ENCODE results near the gene SLC25A42. TPM values are rescaled to one million over a fixed set of nuclear protein-coding genes. Genes with fewer than 3 reads are reported as not detected.

Gene SLC25A42
- total and polyA plus RNA-seq, 10 donors = 9.7 to 25.3 (median 16.6) TPM

DNA sequence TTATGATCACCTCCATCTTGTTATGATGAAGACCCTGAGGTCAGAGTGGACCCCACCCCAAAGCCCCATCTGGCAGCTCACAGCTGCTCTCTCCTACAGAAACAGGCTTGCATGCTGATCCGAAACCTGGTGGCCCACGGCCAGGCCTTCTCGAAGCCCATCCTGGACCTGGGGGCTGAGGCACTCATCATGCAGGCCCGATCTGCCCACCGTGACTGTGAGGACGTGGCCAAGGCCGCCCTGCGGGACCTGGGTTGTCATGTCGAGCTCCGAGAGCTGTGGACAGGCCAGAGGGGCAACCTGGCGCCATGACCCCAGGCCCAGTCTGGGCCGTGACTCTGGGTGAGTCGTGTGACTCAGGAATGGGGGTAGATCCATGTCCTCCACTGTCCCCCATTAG, 6.5 kb upstream of the SLC25A42 start:
- no peaks in the 10 kb centered on the region for H3K9me3 ChIP-seq
- 89 to 94% (median 93%) methylated on average over 7 to 13 of the region's 13 CpGs for WGBS, 5 donors
- no peak overlapping the region for H3K27ac ChIP-seq
- no peaks in the 10 kb centered on the region for H3K4me1 ChIP-seq
- no peaks in the 10 kb centered on the region for H3K27me3 ChIP-seq (replicated peaks in 1 of 7)
- peaks cover 0 to 88% (median 47%) of the 10 kb centered on the region in 6 donors for H3K36me3 ChIP-seq
- no peak overlapping the region for H3K4me3 ChIP-seq
- intact Hi-C loops (cut with DNase I; ENCODE audit: low total_unique reads) = no loop called here
- no peak for DNase-seq
- TF ChIP-seq POLR2AphosphoS5 (IDR thresholded peaks at IDR 0.05) (peak in 1 of 3 donors; percentile 20), POLR2A (IDR thresholded peaks at IDR 0.05) (no peak)

DNA sequence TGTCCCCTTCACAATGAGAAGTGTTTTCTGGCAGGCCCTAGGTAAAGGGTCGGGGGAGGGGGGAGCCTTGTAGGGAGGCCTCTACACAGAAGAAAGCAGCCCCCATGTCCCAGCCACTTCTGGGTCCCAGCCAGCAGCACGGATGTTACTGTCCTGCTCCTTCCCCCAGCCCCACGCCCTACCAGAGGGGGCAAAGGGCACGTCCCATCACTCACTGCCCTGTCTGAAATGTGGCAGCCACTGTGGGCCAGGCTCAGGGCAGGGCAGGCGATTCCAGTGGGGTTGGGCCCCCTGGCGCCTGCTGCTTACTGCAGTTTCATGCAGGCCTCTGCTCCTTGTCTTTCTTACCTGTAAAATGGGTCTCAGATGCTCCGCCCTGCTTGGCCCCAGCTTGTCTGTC, 6.1 kb upstream of the SLC25A42 start:
- DNase-seq = no peak
- H3K27ac ChIP-seq = no peak overlapping the region
- intact Hi-C loops (cut with DNase I; ENCODE audit: low total_unique reads) = no loop called here
- no peaks in the 10 kb centered on the region for H3K9me3 ChIP-seq
- H3K4me3 ChIP-seq = no peak overlapping the region
- TF ChIP-seq POLR2AphosphoS5 (IDR thresholded peaks at IDR 0.05) = no peak
- TF ChIP-seq, protein P1, sequence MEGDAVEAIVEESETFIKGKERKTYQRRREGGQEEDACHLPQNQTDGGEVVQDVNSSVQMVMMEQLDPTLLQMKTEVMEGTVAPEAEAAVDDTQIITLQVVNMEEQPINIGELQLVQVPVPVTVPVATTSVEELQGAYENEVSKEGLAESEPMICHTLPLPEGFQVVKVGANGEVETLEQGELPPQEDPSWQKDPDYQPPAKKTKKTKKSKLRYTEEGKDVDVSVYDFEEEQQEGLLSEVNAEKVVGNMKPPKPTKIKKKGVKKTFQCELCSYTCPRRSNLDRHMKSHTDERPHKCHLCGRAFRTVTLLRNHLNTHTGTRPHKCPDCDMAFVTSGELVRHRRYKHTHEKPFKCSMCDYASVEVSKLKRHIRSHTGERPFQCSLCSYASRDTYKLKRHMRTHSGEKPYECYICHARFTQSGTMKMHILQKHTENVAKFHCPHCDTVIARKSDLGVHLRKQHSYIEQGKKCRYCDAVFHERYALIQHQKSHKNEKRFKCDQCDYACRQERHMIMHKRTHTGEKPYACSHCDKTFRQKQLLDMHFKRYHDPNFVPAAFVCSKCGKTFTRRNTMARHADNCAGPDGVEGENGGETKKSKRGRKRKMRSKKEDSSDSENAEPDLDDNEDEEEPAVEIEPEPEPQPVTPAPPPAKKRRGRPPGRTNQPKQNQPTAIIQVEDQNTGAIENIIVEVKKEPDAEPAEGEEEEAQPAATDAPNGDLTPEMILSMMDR (IDR thresholded peaks at IDR 0.05 in 8 of 11, conservative IDR thresholded peaks at IDR 0.05 in 3 of 11) = no peak
- TF ChIP-seq POLR2A (IDR thresholded peaks at IDR 0.05) = no peak
- 83 to 98% (median 84%) methylated on average over 4 to 7 of the region's 7 CpGs for WGBS, 5 donors
- peaks cover 0 to 4% (median 2%) of the 10 kb centered on the region in 6 donors for H3K4me1 ChIP-seq
- no peaks in the 10 kb centered on the region for H3K27me3 ChIP-seq (replicated peaks in 1 of 7)
- peaks cover 0 to 84% (median 43%) of the 10 kb centered on the region in 6 donors for H3K36me3 ChIP-seq

DNA sequence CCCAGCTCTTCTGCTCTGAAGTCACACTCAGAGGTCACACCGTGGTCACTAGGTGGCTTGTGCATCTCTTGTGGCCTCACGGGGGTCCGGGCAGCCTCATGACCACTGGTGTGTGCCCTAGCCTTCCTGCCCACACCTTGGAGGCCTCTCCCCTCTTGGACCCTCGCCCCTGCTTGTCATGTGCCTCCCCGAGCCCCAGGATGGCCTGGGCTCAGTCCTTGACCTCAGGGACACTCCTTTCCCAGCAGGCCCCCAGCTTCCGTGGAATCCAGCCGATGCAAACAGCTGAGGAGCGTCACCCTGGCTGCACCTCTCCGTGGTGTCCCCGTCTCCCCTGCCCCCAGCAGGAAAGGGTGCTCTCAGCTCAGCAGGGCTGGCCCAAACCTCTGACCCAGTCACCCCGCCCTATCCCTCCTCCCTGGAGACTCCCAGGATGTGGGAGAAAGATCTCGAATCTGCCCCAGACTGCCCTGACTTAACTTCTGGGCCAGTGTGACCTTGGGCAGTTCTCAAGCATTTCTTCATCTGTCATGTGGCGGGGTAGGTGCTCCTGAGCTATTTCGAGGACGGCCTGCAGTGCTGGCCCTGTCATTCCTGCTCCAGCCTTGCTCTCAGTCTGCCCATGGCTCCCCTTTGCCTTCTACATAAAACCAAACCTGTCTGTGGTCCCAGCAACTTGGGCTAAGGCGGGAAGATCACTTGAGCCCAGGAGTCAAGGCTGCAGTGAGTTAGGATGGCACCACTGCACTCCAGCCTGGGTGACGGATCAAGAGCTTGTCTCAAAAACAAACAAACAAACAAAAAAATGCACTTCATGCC, 4.6 kb upstream of the SLC25A42 start:
- no peak overlapping the region for H3K27ac ChIP-seq
- H3K27me3 ChIP-seq (replicated peaks in 1 of 7) = no peaks in the 10 kb centered on the region
- TF ChIP-seq, protein P1 (IDR thresholded peaks at IDR 0.05 in 8 of 11, conservative IDR thresholded peaks at IDR 0.05 in 3 of 11) = no peak
- TF ChIP-seq POLR2AphosphoS5 (IDR thresholded peaks at IDR 0.05) = no peak
- TF ChIP-seq POLR2A (IDR thresholded peaks at IDR 0.05) = no peak
- no peaks in the 10 kb centered on the region for H3K9me3 ChIP-seq
- intact Hi-C loops (cut with DNase I; ENCODE audit: low total_unique reads) = no loop called here
- H3K4me1 ChIP-seq = peaks cover 3 to 13% (median 10%) of the 10 kb centered on the region in 6 donors
- 80 to 89% (median 84%) methylated on average over 13 to 17 of the region's 17 CpGs for WGBS, 5 donors
- peaks cover 0 to 69% (median 36%) of the 10 kb centered on the region in 6 donors for H3K36me3 ChIP-seq
- DNase-seq = no peak
- no peak overlapping the region for H3K4me3 ChIP-seq

DNA sequence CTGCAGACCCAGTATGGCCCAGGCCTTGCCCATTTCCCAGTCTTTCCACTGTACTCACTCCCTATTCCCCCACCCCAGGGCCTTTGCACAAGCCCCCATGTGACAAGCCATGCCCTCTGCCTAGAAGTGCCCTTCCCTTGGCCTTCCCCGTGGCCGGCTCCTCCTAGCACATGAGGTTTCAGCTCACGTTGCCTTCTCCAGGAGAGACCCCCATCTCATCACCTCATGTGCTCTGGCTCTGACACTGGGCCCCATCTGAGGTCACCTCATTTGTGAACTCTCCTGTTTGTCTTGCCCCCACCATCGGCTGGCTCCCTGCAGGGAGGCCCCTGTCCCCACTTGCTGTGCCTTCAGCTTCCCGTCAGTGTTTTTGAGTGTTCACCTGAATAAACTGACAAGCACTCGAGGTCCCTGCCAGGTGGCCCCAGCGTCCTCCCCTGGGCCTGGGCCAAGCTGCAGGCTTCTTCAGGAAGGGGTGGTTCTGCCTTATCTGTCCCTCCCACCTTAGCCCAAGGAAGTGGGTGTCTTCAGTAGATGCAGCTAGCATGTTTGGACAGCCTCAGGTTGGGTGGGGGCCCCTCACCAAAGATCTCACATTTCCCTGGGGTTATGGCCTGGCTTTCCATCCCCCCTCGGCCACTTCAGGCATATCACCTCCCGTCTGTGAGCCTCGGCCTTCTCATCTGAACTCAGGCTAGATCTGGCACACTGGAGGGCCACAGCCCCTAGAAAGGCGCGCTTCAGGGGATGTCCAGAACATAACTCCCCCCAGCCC, 3.8 kb upstream of the SLC25A42 start:
- intact Hi-C loops (cut with DNase I; ENCODE audit: low total_unique reads) = loop anchor here (5.0 kb wide), 1 partner anchor 77 kb away; the partner anchor contains the start of gene TMEM161A
- TF ChIP-seq, protein P1 (IDR thresholded peaks at IDR 0.05 in 8 of 11, conservative IDR thresholded peaks at IDR 0.05 in 3 of 11) = no peak
- TF ChIP-seq POLR2AphosphoS5 (IDR thresholded peaks at IDR 0.05) (no peak), POLR2A (IDR thresholded peaks at IDR 0.05) (no peak)
- peaks cover 4 to 21% (median 17%) of the 10 kb centered on the region in 6 donors for H3K4me1 ChIP-seq
- H3K4me3 ChIP-seq = no peak overlapping the region
- DNase-seq = no peak
- H3K27me3 ChIP-seq (replicated peaks in 1 of 7) = no peaks in the 10 kb centered on the region
- H3K9me3 ChIP-seq = no peaks in the 10 kb centered on the region
- H3K36me3 ChIP-seq = peaks cover 0 to 61% (median 28%) of the 10 kb centered on the region in 6 donors
- H3K27ac ChIP-seq = no peak overlapping the region
- WGBS, 5 donors = 73 to 90% (median 87%) methylated on average over 12 of the region's 12 CpGs
